Measurements from ENCODE around the gene CCDC171.

- TF ChIP-seq CTCF (IDR thresholded peaks at IDR 0.05) (no peak), POLR2A (IDR thresholded peaks at IDR 0.05) (no peak), POLR2AphosphoS5 (IDR thresholded peaks at IDR 0.05; ENCODE audit: insufficient read depth in 1 of 2, low read depth in 1 of 2) (no peak)
These were observed 30.6 kb upstream of the CCDC171 start for GRCh38 chr9:15522130-15522755.
